GM18508 (cell line): ENCODE measurements around the gene MPP4.

ENCODE experiments used
- ATAC-seq: cut with Tn5 transposase; IDR thresholded peaks from one replicate; pipeline ENCODE4 v1.9.1; 2021; ENCODE audit warnings: moderate number of reproducible peaks; ENCODE audit not compliant: insufficient read depth, unreplicated experiment

MPP4 gene

DNA sequence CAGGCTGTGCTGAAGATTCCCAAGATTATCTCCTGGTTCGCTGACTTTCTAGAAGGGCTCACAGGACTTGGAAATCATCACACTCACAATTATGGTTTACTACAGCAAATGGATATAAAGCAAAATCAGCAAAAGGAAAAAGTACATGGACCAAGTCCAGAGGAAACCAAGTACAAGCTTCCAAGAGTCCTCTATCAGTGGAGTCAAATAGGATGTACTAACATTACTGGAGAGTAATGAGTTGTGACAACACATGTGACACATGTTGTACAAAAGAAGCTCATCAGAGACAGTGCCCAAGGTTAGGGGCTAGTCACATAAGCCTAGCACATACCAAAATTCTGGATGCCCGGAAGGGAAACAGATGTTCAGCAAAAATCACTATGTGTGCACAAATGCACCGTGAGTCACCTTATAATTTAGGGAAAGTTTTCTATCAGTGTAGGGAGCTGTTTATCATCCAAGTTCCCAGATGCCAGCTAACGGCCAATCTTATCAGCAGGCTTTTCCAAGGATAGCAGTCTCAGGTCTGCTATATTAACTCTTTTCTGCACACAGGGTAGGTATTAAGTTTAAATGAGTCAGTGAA lies 64.7 kb downstream of the MPP4 start:
- no peak for ATAC-seq

DNA sequence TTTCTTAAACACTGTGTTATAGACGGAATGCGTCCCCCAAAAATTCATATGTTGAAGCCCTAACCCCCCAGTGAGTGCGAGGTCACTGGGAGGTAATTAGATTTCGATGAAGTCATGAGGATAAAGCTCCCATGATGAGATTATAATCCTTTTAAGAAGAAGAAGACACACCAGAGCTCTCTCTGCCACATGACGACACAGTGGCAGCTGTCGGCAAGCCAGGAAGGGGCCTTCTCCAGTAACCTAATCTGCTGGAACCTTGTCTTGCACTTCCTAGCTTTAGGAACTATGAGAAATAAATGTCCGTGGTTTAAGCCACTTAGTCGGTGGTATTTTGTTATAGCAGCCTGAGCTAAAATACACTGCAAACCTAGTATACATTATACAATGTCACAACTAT lies 67.4 kb downstream of the MPP4 start:
- ATAC-seq = no peak

- ATAC-seq = no peak
These were observed 67.9 kb downstream of the MPP4 start for GRCh38 chr2:201630577-201630976.

DNA sequence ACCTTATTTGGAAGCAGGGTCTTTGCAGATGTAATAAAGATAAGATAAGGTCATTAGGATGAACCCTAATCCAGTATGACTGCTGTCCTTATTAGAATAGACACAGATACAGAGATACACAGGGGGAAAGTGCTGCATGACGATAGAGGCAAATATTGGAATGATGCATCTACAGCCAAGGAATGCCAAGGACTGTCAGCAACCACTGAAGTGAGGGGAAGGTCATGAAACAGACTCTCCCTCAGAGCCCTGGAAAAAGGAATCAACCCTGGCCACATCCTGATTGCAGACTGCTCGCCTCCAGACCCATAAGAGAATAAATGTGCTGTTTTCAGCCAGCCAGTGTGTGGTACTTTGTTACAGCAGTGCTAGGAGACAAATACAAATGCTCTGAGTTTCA lies 69.9 kb downstream of the MPP4 start:
- no peak for ATAC-seq

DNA sequence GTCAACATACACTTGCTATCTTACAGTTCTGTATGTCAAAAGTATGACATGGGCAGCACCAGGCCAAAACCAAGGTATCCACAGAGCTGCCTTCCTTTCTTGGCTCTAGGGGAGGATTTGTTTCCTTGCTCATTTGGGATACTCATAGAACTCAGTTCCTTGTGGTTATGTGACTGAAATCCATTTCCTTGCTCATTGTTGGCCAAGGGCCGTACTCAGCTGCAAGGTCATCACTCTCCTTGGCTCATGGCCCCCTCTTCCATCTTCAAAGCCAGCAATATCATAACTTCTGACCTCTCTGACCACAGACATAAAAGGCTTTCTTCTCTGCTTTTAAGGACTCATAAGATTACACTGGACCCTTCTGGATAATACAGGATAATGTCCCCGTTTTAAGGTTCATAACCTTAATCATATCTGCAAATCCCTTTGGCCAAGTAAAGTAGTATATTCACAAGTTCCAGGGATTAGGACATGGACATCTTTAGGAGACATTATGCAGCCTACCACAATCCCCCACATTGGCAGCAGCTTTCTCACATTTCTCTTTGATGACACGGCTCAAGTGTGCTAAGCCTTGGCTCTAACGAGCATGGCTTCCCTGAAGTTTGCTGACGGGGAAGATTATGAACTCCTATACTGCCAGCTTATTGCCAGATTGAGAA lies 76.0 kb downstream of the MPP4 start:
- ATAC-seq = no peak

- no peak for ATAC-seq
These were observed 77.0 kb downstream of the MPP4 start for GRCh38 chr2:201621293-201621999.

- ATAC-seq = no peak
These were observed 79.4 kb downstream of the MPP4 start for GRCh38 chr2:201618744-201619662.

DNA sequence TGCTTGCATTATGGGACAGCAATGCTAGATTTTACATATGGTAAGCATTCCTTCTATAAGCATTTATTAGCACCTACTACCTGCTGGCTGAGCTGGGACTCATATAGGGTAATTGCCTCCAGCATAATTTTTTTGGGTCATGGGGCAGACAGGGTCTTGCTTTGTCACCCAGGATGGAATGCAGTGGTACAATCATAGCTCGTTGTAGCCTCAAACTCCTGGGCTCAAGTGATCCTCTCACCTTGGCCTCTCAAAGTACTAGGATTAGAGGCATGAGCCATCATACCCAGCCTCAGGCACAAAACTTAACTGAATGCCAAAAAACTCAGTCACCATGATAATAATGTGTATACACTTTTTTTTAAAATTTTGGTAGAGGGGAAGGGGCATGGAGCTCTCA lies 90.4 kb downstream of the MPP4 start:
- ATAC-seq = no peak

- no peak for ATAC-seq
These were observed 90.9 kb downstream of the MPP4 start for GRCh38 chr2:201607568-201607967.

DNA sequence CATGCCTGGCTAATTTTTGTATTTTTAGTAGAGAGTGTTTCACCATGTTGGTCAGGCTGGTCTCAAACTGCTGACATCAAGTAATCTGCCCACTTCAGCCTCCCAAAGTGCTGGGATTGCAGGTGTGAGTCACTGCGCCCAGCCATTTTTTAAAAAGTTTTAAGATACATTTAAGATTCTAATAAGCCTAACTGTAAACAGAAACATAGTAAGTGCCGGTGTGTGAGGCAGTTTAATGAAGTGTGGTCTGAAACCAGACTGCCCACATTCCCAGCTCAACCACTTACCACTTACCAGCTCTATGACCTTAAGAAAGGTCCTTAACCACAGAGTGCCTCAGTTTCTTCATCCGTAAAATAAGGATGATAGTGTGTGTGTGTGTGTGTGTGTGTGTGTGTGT lies 97.5 kb downstream of the MPP4 start:
- no peak for ATAC-seq

DNA sequence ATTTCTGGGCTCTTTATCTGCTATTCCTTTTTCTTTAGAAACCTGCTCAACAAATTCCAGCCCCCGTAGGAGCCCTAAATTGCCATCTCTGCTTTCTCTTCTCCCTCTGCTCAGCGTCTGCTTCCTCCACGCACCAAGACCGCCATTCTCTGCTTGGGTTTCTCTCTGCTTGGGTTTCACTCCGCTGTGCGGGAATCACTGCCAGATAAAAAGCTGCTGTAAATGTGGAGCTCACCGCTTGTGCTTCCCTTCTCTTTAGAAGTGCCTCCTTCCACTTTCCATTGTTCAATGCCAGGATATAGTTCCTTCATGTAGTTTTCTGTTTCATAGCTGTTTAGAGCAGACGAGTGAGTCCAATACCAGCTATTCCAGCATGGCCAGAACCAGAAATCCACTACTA lies 101.0 kb downstream of the MPP4 start:
- no peak for ATAC-seq
